Measurements from ENCODE around the gene THRB.

DNA sequence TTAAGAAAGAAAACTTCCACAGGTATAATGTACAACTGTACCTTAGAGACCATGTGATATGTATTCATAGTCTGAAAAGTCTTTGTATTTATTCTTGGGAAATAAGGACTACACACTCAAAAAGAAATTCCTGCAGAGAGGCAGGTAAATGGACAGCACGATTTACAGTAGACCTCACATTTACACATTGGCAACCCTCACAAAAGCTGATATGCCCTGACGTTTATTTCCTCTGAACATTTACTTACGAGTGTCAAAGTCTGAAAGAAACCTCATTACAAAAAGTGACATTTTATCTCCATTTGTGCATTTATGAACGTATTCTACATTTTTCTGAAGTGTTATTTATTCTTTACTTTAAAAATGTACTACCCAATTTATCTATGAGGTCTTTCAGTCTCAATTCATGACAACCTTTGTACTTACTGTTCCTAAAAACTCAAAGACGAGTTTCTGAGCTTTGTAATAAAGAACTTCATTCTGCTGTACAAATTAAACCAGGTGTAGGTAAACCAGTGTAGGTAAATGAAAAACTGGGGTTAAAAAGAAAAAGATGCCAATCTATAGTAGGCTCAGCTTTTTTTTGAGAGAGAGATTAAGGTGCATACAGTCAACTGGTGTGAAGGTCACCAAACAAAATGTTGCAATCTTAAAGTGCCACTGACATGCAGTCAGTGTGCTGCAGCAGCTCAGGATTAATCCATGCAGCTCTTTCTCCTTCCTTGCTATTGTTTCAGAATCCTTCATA lies 44.3 kb downstream of the THRB start:
- TF ChIP-seq, protein P1, sequence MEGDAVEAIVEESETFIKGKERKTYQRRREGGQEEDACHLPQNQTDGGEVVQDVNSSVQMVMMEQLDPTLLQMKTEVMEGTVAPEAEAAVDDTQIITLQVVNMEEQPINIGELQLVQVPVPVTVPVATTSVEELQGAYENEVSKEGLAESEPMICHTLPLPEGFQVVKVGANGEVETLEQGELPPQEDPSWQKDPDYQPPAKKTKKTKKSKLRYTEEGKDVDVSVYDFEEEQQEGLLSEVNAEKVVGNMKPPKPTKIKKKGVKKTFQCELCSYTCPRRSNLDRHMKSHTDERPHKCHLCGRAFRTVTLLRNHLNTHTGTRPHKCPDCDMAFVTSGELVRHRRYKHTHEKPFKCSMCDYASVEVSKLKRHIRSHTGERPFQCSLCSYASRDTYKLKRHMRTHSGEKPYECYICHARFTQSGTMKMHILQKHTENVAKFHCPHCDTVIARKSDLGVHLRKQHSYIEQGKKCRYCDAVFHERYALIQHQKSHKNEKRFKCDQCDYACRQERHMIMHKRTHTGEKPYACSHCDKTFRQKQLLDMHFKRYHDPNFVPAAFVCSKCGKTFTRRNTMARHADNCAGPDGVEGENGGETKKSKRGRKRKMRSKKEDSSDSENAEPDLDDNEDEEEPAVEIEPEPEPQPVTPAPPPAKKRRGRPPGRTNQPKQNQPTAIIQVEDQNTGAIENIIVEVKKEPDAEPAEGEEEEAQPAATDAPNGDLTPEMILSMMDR (IDR thresholded peaks at IDR 0.05 in 8 of 11, conservative IDR thresholded peaks at IDR 0.05 in 3 of 11) = no peak
- TF ChIP-seq POLR2AphosphoS5 (IDR thresholded peaks at IDR 0.05) = no peak
